AG10803 (cell line): ENCODE results near the gene PNMA8B.

Experiments used
- DNase-seq: peaks from one replicate; pipeline ENCODE4 v3.0.0; 2010; ENCODE audit warnings: low read depth
- H3K4me3 ChIP-seq: 2 replicates; pipeline ENCODE4 v1.5.1; 2011; ENCODE audit warnings: mild to moderate bottlenecking, low read length, control low read depth
- TF ChIP-seq, protein P1 (sequence below): conservative IDR thresholded peaks from 2 replicates; pipeline ENCODE4 v1.5.1; 2011; ENCODE audit warnings: mild to moderate bottlenecking, low read length, control low read depth, inconsistent platforms

Gene PNMA8B

DNA sequence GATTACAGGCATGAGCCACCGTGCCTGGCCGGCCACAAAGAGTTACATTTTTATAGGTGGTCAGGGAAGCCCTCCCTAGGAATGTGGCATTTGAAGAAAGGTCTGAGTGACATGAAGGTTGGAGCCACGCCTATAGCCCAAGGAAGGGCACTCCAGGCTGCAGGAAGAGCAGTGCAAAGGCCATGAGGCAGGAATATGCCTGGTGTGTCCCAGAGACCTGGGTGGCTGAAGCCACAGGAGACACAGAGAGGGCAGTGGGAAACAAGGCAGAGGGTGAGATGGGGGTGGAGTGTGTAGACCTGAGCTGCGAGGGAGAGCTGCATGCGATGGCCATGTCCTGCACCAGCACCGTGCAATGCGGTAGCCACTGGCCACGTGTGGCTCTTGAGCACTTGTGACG is 4.9 kb downstream of the PNMA8B start:
- no peak for DNase-seq
- no peak overlapping the region for H3K4me3 ChIP-seq
- TF ChIP-seq, protein P1, sequence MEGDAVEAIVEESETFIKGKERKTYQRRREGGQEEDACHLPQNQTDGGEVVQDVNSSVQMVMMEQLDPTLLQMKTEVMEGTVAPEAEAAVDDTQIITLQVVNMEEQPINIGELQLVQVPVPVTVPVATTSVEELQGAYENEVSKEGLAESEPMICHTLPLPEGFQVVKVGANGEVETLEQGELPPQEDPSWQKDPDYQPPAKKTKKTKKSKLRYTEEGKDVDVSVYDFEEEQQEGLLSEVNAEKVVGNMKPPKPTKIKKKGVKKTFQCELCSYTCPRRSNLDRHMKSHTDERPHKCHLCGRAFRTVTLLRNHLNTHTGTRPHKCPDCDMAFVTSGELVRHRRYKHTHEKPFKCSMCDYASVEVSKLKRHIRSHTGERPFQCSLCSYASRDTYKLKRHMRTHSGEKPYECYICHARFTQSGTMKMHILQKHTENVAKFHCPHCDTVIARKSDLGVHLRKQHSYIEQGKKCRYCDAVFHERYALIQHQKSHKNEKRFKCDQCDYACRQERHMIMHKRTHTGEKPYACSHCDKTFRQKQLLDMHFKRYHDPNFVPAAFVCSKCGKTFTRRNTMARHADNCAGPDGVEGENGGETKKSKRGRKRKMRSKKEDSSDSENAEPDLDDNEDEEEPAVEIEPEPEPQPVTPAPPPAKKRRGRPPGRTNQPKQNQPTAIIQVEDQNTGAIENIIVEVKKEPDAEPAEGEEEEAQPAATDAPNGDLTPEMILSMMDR, result no peak

DNA sequence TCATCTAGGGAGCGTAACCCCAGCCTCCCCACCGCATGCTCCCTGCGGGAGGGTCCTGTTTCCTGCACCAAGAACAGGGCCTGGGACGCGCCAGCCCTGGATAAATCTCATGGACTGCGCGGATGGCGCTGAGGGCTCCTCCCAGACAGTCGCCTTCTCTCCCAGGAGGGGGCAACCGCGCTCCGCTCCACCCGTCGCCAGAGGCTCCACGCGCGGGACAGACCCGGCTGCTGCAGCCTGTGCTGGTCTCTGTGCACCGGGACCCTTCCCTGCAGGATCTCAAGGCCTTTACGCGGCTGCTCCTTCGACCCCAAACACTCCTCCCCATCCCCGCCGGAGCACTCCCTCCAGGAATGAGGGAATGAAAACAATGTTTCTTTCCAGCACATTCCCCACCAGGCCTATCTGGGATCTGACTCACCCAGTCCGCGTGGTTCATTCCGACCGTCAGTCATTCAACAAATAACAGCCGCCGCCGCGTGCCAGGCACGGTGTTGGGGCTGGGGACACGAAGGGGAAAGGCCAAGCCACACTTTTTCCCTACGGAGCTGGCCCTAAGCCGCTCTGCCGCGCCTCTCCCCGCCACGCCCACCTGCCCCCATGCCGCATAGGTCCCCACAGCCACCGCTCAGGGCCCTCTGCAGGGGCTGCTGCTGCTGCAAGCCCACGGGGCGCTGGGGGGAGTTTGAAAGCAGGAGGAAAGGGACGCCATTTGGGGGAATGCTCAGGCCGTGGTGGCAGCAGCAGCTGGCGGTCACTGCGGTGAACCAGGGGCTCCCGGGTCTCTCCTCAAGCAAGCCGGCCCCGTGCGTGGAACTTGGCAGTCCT is 6.0 kb downstream of the PNMA8B start:
- peak; percentile 68 for DNase-seq
- H3K4me3 ChIP-seq, result no peak overlapping the region
- TF ChIP-seq, protein P1, result peak; percentile 46

DNA sequence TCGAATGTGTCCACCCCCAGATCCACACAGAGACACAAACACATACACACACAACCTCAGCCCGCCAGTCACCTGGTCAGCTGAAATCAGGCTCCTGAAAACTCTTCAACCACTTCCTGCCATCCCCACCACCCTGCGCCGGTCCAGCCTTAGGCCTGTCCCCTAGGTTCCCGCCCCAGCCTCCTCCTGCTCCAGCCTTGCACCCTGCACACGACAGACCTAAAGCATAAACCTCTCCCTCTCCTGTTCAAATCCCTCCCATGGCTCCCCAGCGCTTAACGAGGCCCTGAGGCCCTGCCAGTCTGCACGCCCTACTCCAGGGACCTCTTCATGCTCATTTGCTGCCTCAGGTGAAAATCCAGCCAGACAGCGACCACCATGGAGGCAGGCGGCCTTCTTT is 7.1 kb downstream of the PNMA8B start:
- TF ChIP-seq, protein P1, result no peak
- H3K4me3 ChIP-seq, result no peak overlapping the region
- DNase-seq, result no peak

DNA sequence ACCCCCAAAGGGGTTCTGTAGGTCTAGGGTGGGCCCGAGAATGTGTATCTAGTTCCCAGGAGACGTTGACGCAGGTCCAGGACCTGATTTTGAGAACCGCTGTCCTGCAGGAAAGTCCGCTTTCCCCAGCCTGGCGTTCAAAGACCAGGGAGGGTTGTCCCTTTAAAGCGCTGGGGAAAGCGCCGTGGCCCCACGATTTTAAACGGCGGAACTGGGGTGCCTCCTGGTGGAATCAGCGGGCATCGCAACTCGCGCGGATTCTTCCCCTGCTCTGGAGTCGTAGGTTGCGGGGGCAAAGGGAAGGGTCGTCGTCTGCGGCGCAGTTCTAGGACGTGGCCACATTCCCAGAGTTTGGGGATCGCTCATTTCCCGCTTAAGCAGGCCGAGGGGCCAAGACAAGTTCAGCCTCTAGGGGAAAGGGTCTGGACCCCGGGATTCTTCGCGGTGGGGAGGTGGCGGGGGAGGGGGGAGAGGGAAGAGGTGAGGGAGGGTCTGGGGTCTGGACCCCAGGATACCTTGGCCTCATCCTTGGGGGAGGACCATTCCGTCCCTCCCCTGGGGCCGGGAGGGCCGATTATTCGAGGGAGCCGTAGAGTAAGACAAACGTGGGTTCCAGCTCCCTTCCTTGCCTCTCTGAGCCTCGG is 7.7 kb downstream of the PNMA8B start:
- TF ChIP-seq, protein P1, result peak; percentile 86
- H3K4me3 ChIP-seq, result peak overlapping the region; percentile 52
- peak; percentile 58 for DNase-seq

DNA sequence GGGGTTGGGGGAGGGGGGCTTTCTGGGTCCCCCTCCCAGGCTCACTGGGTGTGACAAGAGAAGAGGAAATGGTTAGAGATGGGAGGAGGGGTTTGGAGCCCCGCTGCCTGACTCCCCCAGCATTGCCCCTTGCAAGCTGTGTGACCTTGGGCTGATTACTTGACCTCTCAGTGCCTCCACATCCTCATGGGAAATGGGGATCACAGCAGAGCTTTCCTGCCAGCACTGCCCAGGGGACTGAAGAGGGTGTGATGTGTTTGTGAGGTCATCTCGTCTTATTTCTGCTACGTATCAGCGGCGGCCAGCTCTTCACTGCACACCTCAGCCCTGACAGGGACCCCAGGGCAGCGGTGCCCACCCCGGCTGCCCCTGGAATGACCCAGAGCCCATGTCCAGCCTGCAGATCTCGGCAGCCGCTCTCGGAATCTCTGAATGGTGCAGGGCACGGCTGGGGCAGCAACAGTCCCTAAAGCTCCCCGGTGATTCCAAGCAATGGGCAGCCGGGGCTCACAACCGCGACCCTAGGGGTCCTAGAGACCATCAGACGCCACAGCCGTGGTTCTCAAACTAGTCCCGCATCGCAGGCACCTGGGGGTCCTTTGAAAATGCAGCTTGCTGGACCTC is 8.4 kb downstream of the PNMA8B start:
- TF ChIP-seq, protein P1, result no peak
- H3K4me3 ChIP-seq, result peak overlapping the region; percentile 52

DNA sequence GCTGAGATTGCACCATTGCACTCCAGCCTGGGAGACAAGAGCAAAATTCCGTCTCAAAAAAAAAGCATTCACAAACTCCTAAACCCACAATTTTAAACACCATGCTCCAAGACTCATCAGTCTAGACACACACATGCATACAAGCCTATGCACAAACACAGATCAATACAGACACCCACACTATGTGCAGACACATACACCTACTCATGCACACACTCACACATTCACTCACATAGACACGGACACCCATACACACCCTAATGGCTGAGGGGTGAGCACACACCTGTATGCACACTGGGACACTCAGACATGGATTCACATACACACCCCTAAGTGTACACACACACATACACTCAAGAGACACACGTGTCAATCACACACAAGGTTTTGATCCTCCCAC is 9.3 kb downstream of the PNMA8B start:
- H3K4me3 ChIP-seq, result no peak overlapping the region
- TF ChIP-seq, protein P1, result no peak
- no peak for DNase-seq

More for the DNA sequence above, 8.4 kb downstream of the PNMA8B start:
- DNase-seq, result no peak

DNA sequence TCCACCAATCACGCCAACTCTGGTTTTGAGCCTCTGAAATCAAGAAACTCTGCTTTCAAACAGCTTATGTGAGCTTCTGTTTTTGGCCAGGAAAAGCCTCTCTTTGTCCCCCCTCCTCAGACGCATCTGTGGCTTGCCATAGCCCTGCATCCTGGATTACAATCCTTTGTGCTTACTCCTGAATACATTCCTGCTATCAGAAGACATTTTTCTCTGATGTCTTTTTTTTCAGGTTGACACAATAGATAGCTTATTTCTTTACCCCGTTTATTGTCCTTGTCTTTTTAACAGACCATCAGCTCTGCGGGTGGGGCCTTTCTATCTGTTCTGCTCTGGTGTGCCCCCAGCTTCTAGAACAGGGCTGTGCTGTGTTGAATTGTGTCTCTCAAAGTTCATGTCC is 11.0 kb downstream of the PNMA8B start:
- H3K4me3 ChIP-seq, result no peak overlapping the region
- DNase-seq, result no peak
- TF ChIP-seq, protein P1, result no peak
